NCI-H1417 (cell line): ENCODE measurements around the gene RPS6KA5.
"Not testable (repeated sequence)": the region's sequence is repeated elsewhere in the genome, so short reads cannot be mapped to it uniquely, and the experiment has no call there.

ENCODE experiments used
- DNase-seq, 3 experiments: peaks; one replicate each; lab custom pipeline; 2025; lab: John Stamatoyannopoulos, UW

The RPS6KA5 gene

DNA sequence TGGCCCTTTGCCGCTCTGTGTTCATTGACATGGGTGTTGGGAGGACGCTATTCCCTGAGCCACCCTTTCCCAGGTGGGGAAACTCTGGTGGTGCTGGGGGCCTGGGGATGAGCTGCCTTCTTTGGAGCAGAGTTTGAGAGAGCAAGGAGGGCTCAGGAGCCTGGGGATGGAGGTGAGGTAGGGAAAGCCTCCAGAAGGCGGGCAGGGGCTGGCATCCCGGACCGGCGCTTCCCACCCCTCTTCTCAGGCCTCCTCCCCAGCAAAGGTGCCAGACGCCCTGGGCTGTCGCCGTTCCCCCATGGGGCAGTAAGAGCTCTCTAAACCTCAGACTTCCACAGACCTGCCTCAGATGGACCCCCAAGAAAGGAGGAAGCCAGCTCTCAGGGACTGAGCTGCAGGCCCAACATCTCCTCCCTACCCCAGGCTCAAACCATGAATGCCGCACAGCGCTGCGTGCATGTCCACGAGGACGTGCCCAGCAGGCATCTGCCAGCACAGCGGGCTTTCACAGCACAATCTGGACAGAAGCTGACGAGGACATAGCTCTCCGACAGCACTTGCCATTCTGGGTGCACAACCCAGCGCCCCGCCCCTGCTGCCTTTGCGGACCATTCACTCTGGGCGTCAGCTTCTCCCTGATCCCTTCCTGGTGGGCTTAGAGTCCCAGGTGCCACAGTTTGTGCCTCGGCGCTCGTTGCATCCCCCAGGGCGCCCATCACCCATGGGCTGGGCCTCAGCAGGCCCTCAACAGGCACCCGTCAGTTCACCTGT is 229.3 kb downstream of the RPS6KA5 start:
- no peak for DNase-seq

DNA sequence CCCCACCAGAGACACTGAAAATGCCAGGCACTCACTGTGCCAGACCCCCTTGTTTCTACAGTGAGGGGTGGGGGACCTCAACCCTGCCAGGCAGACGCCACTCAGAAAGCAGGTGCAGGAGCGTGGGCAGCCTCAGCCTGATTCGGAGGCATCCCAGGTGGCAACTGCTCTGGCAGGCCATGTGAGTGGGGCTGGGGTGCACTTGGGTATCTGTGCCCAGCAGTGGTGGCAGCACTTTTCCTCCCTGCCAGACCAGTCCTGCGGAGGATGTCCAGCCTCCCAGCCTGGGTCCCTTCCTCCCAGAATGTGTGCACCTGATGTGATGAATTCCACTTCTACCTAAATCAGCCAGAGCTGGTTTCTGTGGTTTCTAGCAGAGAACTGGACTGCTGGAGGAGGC is 230.8 kb downstream of the RPS6KA5 start:
- no peak for DNase-seq

DNA sequence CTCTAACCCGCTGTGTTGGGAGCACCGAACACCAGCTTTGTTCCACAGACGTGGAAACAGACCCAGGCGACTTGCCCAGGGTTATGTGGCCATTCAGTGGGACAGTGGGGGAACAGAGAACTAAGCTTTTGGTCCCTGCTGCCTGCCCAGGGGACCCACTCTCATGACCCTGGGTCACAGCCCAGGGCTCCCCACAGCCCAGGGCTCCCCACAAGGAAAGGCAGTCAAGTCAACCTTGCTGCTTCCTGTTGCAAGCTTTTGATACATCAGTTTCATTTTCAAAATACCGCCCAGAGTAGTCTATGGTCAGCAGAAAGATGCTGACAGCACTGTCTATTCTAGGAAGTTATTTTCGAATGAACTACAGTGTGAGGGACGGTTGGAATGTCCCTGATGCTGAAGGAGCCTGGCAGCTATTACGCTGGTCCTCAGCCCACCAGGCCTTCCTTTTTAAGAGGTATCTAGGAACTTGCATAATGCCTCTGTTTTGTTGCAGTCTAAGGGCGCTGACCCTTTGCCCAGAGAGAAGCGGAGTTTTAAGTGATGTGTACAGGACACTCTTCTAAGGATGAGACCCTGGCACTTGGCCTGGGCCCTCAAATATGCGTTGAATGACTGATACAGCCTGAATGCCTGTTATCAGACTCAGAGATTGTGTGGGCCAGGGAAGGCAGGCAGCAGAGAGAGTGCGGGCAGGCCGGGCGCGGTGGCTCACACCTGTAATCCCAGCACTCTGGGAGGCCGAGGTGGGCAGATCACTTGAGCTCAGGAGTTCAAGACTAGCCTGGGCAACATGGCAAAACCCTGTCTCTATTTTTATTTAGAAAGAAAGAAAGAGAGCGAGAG is 231.6 kb downstream of the RPS6KA5 start:
- DNase-seq: peak in 1 of 3 experiments; percentile 39

DNA sequence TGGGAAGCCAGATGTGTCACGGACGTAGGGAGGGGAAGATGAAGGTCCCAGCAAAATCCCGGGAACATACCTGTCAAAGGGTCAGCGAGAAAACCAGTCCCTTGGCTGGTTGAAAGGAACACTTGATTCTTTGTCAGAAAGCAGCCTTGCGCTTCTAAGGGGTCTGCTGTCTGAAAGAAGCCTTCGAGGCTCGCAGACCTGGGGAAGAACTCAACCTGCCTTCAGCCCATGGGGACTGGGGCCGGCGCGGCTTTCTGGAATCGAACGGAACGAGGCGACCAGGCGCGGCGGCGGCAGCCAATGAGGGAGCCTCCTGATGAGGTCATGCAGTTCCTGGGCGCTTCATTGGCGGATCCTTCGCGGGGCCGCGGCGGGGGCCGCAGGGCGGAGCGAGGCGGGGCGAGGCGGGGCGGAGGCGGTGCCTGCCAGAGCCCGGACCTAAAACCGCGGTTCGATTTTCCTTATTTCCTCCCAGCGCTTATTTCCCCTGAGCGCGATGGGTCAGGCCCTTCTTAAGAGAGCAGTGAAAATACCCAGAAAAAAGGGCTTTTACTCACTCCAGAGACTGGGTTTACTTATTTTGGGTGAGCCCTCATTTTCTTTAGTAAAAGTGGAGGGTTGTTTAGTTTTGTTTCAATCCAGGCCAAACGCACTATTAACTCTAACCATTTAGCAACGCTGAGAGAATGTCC is 232.4 kb downstream of the RPS6KA5 start:
- DNase-seq: peak; percentile 89 to 94 (median 94)

DNA sequence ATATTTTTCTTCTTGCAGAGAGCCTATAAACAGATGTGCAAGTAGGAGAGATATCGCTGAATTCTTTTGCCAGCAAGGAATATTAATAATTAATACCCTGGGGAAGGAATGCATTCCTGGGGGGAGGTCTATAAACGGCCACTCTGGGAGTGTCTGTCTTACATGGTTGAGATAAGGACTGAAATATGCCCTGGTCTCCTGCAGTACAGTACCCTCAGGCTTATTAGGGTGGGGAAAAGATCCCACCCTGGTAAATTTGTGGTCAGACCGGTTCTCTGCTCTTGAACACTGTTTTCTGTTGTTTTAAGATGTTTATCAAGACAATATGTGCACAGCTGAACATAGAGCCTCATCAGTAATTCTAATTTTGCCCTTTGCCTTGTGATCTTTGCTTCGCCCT is 236.9 kb downstream of the RPS6KA5 start:
- not testable (repeated sequence) for DNase-seq

DNA sequence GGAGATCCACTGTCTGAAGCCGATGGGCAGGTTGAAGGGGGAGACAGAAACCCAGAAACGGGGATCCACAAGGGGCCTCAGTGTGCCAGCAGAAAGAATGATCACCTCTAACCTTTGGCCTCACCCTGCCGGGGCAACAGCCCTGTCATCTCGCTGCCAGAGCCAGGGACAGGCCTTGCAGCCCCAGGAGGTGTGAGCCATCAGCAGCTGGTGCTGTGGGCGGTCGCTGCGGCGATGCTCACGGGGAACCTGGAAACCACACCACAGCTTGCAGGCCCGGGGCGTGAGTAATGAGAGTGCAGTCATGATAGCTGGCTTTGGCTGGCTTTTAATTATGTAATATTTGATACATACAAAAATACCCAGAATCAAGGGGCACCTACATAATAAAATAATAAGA is 239.5 kb downstream of the RPS6KA5 start:
- DNase-seq: peak in 2 of 3 experiments; percentile 8 to 26

DNA sequence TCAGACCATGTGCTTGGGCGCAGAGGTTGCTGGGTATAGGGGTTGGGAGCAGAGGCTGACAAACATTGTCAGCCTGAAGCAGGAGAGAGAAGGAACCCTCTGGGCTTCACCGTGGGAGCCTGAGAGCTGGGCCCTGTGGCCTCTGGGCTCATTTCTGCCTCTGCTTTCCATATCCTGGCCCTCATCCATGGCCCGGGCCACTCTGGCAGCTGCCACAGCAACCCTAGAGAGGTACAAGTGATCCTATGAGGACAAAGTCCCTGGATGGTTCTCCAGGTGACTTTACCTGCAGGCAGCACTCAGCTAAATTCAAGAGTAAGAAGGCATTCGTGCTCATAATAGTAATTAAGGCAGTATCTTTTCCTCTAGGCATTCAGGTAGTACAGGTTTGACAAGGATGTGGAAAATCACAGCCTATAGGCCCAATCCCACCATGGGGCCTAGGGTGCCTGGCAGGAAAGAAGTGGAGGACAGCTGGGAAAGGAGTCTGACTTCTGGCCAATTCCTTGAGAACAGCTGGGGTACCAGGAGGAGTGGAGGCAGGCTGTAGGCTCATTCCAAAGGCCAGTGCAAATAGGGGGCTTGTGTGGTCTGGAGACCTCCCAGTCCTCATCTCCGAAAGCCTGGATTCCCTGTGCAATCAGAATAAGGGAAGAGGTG is 240.6 kb downstream of the RPS6KA5 start:
- DNase-seq: peak in 2 of 3 experiments; percentile 35 to 63

DNA sequence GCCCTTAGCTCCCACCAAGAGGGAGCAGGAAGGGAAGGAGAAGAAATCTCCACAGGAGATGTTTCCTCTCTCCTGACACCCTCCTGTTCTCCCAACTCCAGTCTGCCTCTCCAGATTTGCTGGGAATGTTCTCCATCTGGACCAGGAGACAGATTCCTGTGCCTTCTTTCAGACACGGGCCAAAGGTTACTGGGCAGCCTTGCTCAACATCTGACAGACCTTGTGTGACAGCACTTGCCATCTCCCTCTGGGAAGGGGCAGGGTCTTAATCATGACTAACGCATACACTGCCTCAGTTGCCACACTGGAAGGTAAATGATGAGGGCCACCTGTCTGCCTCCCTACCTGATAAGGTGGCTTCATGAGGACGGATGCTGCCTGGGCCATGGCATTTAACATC is 241.7 kb downstream of the RPS6KA5 start:
- no peak for DNase-seq

DNA sequence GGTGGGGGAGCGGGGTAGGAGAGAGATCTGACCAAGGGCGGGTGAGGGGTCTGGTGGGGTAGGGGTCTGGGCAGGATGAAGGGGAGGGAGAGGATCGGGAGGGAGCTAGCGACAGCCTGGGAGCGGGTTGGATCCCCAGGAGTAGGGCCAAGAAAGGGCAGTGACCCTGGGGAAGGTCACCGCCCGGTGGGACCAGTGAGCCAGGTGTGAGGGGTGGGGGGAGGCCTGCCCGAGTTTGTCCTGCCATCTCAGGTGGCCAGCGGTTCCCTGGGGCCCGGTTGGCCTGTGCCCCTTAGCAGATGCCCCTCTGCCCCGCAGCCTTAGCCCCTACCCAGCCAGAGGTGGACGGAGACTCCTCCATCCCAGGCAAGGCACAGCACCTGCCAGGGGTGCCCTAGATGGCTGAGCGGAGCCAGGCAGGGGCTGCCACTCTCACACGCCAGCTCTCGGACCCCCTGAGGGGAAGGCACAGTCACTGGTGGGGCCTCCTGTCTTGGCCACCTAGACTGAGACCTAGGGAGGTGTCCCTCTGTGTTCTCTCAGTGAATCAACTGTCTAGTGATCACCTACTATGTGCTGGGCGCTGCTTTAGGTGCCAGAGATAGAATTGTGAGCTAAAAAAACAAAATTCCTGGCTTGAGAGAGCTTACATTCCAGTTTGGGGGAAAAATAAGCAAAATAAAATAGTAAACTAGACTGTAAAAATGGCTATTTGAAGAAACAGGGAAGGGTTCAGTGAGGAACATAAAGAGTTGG is 243.6 kb downstream of the RPS6KA5 start:
- no peak for DNase-seq

DNA sequence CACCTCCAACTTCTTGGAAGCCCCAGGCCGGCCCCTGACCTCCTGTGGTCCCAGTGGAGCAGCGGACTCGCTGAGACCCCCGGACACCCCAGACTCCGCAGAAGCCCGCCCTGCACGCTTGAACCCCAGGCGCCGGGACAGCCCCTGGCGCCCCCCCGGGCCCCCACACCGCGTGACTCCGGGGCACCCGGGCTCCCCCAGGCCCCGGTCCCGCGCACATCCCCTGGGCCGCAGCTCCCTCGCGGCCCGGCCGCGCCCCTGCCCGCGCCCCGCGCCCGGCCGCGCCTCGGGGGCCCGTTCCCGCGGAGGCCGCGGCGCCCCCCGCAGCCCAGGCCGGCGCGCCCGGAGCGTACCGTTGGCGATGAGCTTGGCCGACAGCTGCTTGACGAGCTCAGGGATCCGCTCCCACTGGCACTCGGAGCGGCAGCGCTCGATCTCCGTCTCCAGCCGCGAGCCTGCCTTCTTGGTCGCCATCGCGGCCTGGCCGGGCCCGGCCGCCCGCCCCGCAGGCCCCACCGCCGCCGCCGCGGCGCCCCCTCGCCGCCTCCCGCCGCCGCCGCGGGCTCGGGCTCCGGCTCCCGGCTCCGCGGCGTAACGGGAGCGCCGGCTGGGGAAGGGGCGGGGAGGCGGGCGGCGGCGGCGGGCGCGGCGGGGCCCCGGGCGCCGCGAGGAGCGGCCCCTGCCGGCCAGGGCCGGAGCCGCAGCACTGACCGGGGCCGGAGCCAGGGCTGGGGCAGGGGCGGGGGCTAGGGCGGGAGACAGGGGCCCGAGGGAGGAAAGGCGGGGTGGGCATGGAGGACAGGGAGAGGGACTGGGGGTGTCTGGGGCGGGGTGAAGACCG is 244.4 kb downstream of the RPS6KA5 start, which contains the start of gene TTC7B:
TTC7B (minus strand) TSS at position 609 of the 841 bp plus-strand sequence; CDS start at position 474, 135 bp downstream.
- DNase-seq: peak; percentile 69 to 75 (median 75)

DNA sequence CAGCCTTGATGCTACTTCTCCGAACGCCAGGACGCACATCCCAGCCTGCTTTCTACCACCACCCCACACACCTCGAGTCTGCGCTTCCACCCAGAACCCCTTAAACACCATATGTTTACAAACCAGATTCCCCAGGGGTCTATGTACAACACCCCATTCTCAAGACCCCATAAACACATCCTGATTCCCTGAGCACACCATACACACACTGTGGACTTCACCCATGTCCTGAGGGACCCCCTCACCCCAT is 244.9 kb downstream of the RPS6KA5 start:
- peak in 2 of 3 experiments; percentile 29 to 44 for DNase-seq

DNA sequence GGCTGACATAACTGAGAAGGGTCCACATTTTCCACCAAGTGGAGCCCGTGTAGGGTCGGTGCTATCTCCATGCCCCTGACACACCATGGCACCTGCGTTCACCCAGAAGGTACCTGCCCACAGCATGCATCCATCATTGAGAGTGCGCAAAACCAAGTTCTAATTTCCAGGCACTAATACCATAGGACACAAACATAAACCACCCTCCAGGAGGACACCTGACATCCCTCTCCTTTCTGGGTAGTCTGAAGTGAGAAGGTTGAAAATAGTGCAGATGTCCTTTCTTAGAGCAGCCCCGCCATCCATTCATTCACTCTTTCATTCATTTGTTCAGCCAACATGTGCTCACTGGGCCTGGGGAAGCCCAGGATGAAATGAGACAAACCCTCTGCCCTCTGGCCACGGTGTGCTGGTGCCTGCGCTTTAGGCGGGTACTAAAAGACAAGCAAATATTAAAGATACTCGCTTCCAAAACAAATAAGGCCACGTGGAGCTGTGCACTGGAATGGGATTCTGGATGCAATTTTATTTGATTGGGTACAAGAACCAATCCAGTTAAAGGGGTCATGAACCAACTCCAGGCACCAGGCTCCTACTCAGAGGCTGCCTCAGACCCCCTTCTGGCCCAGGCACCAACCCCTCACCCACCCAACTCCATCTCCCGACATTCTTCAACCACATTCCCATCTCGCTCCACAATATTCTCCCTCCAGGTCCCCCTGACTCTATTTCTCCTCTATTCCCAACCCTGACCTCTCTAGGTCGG is 245.5 kb downstream of the RPS6KA5 start:
- DNase-seq: no peak

DNA sequence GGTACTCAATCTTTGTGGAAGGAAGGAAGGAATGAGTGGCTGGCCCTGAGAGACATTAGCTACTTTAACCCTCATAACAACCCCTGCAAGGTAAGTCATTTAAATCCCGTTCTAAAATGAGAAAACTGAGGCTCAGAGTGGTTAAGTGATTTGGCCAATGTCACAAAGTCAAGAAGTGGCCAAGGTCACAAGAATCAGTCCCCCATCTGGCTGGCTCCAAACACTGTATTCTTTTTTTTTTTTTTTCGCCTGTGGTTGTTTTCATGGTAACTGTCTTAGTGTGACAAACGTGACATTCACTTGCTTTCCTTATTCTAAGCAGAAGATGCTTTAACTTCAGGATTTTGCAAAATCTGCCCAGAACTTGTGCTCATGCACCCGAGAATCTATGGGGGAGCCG is 247.0 kb downstream of the RPS6KA5 start:
- DNase-seq: no peak

DNA sequence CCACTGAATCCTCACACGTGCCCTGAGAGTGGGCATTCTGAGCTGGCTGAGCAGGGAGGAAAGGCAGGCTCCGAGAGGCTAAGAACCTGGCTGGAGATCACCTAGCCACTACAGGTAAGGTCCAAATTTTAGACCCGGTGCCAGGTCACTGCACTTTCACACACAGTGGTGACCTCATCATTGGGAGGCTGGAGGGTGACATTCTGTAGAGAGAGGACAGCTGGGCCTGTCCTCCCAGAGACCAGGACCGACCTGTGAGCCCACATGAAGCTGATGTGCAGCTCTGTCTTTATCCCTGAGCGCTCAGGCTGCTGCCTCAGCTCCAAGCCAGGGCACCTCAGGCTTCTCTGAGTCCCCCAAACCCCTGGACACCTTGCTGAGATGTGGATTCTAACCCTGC is 248.3 kb downstream of the RPS6KA5 start:
- no peak for DNase-seq

DNA sequence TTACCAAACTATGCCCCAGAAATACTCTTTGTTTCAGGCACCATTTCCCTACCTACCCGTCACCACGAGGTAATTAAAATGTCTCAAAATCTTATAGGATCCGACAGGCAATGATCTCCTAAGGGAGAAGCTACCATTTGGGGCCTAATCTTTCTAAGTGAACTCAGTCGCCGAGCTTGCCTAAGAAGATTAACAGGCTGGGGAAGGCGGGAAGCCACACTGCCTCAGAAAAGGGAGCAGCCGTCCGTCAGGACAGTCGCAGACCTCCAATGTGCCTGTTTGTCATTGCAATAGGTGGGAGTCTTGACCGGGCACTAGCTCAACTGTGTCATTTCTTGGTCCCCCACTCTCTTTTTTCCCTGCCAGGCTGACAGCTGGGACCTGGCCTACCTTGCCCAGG is 248.8 kb downstream of the RPS6KA5 start:
- DNase-seq: no peak

DNA sequence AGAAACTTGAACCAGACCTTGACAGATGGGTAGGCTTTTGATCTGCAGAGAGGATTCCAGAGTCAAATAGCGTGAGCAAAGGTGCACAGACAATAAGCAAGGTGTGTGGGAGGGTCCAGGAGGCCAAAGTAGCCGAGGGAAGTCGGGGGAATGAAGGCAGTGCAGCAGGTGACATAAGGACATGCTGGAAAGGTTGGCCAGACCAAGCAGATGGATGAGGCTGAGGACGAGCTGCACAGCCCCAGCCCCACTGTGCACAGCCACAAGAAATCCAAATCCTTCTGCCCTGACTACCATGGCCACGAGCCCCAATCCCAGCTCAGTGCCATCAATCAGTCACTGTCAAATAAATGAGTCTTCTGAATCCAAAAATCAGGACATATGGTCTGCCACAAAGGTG is 249.6 kb downstream of the RPS6KA5 start:
- DNase-seq: no peak

DNA sequence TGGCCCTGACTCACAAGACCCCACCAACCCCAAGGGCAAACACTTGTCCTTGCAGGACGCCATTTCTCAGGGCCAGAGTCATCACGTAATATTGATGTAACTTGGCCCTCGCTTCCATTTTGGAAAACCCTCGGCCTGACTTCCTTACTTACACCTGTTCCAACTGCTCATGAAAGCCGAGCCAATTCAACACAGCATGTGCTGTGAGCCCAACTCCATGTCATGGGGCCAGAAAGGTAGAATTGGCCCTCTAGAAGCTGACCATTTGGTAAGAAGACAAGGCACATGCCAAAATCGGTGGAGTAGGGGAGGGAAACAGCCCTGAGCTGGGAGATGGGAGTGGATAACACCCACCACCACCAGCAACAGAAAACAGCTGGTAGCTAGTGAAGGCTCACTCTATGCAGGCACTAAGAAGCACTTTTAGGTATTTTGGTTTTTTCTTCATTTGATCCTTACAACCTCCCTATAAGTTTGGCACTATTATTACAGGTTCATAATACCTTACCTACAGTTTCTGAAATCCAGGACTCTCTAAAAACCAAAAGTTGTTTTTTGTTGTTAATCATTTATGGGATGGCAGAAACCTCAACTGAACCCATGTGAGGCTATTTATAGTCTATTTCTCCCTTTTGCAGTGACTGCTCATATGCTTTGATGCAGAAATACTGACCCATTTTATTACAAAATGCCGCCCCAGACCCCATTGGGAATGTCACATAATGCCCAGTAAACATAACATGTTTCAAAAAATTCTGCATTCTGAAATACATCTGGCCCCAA is 250.7 kb downstream of the RPS6KA5 start:
- no peak for DNase-seq

DNA sequence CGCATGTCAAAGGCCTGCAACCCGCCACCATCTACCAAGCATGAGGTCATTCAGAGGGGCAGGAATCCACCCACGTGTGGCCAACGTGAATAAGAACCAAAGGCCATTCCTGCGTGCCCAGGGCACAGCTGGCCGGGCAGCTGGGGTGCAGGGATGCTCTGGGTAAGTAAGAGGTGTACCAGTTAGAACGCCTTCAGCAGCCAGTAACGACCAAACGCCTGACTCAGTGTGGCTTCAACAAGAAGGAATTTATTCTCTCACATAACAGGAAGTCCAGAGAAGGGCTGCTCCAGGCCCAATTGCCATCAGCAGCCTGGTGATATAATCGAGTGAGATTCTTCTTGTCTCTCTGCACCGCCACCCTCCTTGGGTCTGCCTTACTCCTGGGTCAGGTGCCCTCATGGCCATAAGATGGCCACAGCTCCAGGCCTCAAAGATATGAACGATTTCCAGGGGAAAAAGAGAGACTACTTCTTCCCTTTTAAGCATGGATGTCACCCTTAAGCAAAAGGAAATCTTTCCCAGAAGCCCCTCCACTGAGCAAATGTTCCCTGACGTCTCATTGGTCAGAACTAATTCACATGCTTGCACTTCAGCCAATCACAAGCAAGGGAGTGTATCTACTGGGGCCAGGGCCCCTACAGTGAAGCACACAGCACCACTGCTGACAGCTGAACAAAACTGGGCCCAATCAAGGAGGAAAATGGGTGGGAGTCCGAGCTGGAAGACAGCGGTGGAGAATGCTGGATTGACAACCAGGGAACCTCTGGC is 251.5 kb downstream of the RPS6KA5 start:
- no peak for DNase-seq
